ENCODE measurements around the gene DMAP1.

DMAP1 gene

DNA sequence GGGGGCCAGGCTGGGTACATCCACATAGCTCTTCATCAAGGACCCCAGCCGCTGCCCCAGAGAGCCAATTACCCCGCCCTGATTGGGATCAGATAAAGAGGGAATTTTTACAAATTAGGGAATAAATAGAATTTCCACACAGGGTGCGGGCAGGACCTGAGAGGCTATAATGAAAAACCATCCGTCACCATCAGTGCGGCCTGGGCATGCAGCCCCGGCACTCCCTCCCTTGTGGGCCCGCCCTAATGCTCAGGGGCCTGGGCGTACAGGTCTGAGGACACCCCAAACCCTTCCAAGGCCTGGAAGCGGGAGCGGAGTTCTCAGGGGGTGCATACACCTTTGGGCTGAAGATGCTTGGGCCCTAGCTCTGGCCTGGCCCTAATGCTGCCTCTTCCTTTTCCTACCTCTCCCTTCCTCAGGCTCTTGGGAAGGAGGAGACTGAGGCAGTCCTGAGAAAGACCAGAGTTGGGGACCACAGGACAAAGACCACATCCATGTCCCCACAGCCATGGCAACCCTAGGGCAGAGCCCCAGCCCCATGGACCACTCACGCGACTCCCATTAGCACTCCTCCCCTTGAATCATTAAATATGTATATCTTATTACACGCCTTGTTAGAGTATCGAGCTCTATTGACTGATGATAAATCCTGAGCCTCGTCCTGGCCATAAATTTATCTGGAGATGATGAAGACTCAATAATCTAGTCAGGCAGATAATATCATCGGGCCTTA lies 16.3 kb downstream of the DMAP1 start:
- no peak for DNase-seq

DNA sequence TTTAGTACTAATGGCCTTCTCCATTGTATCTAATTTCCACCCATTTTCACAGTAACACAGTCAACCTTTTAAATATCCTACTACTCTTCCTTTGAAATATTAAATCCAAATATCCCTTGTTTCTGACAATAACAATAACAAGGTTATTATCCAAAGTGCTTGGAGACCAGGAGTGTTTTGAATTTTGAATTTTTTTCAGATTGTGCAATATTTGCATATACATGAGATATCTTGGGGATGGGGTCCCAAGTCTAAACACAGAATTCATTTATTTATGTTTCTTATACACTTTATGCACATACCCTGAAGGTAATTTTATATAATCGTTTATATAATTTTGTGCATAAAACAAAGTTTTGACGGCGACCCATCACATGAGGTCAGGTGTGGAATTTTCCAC lies 17.5 kb downstream of the DMAP1 start:
- DNase-seq: no peak

DNA sequence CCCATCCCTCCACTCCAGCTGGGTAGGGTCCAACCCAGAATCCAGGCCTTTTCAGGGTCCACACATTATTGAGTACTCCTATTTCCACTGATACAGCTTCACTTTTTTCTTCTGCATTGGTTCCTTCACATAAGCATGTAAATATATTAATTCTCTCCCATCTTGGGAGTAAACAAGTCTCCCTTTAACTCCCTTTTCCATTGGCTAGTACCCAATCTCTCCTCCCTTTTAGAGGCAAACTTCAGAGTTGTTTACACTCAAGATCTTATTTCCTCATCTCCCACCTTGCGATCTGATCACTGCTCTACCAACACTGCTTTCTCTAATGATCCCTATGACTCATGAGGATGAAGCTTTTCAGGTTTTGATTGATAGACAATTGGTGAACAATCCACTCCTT lies 20.3 kb downstream of the DMAP1 start:
- no peak for DNase-seq

- DNase-seq: no peak
These were observed 22.5 kb downstream of the DMAP1 start for GRCh38 chr1:44235808-44236207.

DNA sequence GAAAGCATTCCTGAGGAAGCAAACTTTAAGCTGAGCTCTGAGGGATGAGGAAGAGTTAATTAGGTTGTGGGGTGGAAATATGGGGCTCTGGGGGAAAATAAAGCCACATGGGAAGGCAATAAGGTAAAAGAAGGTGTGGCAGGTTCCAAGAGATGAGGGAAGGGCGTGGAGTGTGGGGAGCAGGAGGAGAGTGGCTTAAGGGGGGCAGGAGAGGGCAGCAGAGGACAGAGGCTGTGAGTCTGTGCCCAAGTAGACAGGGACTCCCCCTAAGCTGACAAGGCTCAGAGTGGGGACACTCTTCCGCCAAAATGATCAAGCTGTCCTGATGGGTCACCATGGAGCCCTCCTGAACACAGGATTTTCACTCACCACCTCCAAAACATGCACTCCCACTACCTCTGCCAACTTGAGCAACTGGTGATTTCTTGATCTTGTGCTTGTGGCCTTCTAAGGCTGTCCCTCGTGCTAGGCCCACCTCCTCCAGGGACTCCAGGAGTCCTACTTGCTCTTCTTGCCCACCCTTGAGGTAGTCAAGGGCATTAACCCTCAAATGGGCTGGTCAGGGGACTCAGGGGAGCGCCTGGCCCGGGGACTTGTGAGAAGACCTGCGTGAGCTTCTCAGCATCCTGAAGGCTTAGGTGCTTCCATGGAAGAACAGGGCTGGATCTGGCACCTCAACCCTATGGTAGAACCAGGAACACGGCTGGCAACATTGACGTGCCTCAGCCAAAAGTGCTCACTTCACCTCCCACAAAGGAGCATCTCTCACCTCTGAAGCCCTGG lies 23.4 kb downstream of the DMAP1 start:
- no peak for DNase-seq

GRCh38 chr1:44237721-44238457 lies 24.6 kb downstream of the DMAP1 start:
- DNase-seq: peak; percentile 9

GRCh38 chr1:44238660-44239059 lies 25.4 kb downstream of the DMAP1 start:
- DNase-seq: no peak

DNA sequence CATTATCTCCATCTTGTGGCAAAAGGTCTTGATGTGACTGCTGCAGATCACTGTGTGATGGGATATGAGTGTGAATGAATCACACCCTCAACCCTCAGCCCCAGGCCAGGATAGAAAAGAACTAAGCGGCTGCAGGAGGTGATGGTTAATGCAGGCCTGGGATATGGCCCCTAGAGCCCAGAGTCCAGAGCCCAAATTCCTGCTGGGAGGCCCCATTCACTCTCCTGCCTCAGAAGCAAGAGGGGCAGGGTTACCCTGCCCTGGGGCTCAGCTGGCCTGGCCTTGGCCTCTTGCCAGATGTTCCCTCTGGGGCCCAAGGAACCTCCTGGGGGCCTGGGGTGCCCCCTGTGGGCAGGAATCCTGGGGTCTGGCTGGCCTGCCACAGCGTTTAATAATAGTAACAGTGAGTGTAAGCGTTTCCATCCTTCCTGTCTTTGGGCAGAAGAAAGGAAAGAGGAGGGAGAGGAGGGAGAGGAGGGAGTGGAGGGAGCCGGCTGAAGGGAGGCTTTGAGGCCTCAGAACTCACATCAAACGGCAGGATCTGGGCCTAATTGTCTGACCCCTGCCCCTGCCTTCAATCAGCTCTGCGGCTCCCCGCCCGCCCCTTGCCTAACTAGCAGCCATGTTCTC lies 26.2 kb downstream of the DMAP1 start:
- peak; percentile 48 for DNase-seq

DNA sequence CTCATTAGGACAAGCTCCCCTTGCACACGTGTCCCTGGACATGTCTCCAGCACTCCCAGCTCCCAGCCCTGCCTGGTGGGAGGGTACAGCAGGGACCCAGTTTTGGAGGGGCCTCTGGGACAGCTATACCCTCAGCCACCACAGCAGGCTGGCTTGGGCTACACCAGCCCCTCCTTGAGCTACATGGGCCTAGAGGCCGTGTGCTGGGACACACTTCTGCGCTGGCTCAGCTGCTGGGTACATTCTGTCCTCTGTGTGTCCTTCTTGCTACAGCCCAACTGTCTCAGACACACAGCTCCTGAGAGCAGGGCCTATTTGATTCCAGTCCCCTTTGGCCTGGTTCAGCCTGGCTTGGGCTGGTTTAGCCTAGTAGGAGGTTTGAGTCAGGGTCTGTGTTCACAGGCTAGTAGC lies 26.7 kb downstream of the DMAP1 start:
- DNase-seq: no peak

GRCh38 chr1:44240802-44241671 lies 27.8 kb downstream of the DMAP1 start:
- DNase-seq: no peak

- no peak for DNase-seq
These were observed 29.5 kb downstream of the DMAP1 start for GRCh38 chr1:44242746-44243145.

DNA sequence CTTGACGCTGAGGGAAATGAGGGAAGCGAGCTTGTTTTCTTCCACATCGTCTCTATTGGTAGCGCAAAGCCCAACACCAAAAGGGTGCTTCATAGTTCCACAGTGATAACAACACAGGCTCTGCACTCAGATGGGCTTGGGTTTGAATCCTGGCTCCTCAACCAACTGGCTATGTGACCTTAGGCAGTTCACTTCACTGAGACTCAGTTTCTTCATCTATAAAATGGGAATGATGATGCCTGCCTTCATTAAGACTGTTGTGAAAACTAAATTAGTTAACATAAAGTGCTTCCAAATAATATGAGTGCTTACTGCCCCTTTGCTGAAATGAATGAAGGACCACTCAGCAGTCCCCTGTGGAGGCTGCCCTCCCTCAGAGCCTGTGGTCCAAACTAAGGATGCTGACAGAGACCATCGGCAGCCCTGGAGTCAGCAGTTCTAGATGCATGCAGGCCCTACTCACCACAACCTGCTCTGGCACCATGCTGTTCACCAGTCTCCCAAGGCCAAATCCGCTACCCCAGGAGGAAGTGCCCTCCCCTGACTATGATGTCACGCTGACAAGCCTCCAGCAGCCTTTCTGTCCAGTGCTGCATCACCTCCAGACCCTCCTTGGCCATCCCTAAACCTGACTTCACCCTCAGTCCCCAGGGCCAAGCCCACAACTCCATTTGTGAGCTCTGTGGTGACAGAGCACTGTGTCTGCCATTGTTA lies 30.7 kb downstream of the DMAP1 start:
- DNase-seq: no peak

GRCh38 chr1:44244986-44245385 lies 31.7 kb downstream of the DMAP1 start:
- no peak for DNase-seq

DNA sequence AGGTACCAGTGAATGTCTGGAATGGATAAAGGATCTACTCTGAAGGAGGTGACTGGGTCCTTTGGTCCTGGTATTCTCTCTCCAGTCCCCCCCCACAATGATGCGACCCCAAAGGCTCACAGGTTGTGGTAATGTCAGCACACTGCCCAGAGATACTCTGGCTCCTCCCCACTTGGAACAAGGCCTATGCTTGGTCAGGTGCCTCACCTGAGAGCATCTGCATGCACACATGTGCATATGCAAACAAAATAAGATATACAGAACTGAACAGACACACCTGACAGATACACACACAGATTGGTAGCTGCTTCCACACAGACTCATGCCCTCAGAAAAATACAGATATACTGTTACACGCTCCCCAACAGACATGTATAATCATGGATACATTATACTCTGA lies 33.5 kb downstream of the DMAP1 start:
- no peak for DNase-seq

DNA sequence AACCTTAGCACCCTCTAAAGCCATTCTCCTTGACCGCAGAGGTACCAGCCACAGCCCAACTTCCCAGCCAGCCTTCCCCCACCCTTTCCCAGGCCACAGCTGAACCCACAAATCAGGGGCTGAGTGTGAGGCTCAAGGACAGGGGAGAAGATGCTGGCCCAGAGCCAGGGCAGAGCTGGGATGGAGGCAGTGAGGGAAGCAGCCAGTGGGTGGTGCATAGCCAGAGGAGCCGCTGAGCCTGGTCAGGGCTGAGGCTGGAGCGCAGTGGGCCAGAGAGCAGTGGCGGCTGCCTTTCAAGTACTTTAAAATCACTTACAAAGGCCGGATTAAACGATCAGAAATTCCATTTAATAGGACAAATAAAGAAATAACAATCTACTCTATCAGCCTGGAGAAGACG lies 36.3 kb downstream of the DMAP1 start:
- DNase-seq: no peak

DNA sequence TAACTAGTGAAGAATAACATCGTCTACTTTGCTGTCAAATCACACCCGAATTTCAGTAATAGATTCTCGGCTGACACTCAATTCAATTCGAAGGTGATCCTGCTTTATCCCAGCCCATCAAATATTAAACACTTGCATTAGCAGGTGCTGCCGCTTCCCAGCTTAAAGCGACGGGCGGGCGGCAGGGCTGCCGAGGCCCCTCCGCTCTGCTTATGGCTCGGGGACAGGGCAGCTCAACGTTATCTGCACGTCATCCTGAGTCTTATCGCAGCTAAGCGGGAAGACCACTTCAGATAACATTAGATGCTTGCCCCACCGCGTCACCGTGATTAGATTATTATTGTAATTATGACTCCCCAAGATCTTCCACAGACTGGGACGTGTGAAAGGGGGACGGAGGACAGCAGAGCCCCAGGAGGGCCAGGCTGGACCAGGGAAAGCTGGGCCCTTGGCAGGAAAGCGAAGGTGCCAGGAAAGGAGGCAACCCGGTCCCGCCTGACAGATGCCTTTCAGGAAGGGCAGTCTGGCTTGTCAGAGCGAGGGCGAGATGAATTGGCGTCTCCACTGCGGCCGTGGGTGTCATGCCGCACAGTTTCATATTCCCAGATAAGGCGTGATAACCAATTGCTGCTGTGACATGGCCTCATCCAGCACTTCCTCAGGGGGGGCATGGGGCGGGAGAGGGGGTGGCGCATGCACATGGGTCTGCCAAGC lies 37.0 kb downstream of the DMAP1 start:
- DNase-seq: no peak

DNA sequence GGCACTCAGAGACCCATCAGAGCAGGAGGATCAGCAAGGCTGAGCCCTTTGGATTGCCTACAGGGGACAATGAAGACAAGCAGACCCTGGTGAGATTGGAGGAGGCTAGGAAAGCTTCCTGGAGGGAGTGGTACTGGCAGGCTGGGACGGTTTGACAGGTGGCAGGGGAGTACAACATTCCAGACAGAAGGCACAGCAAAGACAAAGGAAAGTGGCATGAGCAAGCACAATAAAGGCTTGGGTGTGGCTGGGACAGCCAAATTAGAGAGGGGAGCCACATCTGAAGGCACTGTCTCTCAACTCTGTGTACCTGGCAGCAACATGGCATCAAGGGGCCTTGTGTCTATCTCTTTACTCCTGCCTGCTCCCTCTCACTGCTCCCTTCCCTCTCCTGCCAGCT lies 38.2 kb downstream of the DMAP1 start:
- no peak for DNase-seq

- DNase-seq: no peak
These were observed 38.9 kb downstream of the DMAP1 start for GRCh38 chr1:44251989-44252671.

GRCh38 chr1:44254392-44254910 lies 41.2 kb downstream of the DMAP1 start:
- no peak for DNase-seq
